ENCODE measurements around the gene ACY1.
A peak's percentile ranks its signal among the peaks of the same experiment; 100 is the strongest.
"Not testable (repeated sequence)": the region's sequence is repeated elsewhere in the genome, so short reads cannot be mapped to it uniquely, and the experiment has no call there.

The ACY1 gene

DNA sequence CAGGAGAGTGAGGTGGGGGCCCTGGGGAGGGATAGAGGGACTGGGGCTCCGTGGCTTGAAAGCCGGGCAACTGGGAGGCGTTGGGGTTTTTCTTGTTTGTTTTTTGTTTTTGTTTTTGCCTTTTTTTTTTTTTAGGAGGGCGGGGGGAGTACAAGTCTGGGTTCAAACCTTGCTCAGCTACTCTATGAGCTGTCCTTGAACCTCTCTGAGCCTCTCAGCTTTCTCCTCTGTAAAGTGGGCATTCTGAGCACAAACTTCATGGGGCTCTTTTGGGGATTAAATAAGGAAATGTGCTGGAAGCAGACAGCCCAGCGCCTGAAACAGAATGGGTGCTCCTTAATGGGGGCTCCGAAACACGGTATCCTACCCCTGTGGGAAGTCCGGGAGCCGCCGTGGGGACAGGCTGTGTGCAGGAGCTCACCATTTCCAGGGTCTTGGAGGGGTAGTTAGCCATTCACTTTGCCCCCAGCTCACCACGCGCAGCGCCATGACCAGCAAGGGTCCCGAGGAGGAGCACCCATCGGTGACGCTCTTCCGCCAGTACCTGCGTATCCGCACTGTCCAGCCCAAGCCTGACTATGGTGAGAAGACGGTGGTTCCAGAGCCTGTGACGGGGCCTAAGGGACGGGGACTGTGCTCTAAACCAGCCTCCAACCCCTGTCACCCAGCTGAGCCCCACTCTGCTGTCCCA lies 388 bp downstream of the ACY1 start:
- DNase-seq (ENCODE audit: low read depth in 2 of 2), result no peak

DNA sequence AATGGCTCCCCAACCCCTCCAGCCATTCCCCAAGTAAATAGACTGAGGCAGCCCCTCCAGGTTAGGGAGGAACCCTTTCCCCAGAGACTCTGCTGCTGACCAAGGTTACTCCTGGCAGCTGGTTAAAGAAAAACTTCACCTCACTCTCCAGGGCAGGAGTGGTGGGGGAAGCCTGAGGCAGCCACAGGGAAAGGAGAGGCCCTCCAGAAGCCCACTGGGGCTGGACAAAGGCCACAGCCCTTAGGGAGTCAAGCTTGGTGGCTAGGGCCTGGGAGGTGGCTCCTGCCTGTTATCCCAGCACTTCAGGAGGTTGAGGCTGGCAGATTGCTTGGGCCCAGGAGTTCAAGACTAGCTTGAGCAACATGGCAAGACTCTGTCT lies 923 bp downstream of the ACY1 start:
- DNase-seq (ENCODE audit: low read depth in 2 of 2), result no peak

DNA sequence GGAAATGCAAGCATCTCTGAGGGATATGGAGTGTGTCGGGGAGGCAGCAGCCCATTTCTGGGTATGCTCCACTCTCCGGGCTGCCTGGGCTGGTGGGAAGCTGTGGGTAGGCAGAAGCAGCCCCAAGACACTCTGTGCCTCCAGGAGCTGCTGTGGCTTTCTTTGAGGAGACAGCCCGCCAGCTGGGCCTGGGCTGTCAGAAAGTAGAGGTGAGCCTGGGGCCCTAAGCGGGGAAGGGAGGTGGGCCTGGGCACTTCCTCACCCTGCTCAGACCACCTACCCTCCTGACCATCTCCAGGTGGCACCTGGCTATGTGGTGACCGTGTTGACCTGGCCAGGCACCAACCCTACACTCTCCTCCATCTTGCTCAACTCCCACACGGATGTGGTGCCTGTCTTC lies 1.7 kb downstream of the ACY1 start:
- DNase-seq (ENCODE audit: low read depth in 2 of 2), result no peak

DNA sequence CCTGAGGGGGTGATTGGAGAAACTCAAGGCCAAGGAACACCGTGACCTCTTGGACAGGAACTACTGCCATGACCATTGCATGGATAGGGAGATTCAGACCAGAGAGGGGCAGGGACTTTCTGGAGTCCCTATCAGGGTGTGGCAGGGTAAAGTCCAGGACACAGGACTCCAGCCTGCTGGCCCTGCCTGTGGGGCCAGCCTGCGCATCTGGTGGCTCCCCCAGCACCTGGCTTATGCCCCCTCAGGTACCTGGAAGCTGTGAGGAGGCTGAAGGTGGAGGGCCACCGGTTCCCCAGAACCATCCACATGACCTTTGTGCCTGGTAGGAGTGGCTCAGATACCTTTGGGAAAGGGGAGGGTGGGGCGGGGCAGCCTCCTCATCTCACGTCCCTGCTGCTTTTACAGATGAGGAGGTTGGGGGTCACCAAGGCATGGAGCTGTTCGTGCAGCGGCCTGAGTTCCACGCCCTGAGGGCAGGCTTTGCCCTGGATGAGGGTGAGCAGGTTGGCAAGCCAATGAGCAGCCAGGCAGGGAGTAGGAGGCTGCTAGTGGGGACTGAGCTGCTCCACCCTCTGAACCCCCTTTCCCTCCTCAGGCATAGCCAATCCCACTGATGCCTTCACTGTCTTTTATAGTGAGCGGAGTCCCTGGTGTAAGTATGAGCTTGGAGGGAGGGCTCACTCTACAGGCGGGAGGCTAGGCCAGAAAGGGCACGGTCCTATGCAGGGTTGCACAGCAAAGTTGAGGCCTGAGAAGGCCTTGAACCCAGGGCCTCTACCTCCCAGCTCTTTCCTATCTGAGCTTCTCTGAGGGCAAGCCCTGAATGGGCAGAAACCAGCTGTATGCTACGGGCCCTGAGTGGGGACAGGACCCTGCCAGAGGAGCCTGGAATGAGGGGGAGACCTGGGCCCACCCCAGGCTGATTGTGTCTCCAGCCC lies 2.9 kb downstream of the ACY1 start:
- no peak for DNase-seq (ENCODE audit: low read depth in 2 of 2)

DNA sequence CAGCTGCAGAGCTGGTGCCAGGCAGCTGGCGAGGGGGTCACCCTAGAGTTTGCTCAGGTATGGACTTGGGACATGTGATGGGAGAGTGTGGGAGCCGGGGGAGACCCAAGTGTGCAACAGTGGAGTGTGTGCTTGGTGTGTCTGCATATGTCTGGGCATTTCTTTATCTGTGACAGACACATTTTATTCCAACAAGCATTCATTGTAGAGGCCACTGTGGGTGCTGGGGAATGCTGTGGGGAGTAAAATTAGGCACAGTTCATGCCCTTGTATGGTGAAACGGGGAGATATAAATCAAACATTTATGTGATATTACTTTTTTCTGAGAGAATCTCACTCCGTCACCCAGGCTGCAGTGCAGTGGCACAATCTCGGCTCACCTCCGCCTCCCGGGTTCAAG lies 4.2 kb downstream of the ACY1 start:
- DNase-seq (ENCODE audit: low read depth in 2 of 2), result no peak

DNA sequence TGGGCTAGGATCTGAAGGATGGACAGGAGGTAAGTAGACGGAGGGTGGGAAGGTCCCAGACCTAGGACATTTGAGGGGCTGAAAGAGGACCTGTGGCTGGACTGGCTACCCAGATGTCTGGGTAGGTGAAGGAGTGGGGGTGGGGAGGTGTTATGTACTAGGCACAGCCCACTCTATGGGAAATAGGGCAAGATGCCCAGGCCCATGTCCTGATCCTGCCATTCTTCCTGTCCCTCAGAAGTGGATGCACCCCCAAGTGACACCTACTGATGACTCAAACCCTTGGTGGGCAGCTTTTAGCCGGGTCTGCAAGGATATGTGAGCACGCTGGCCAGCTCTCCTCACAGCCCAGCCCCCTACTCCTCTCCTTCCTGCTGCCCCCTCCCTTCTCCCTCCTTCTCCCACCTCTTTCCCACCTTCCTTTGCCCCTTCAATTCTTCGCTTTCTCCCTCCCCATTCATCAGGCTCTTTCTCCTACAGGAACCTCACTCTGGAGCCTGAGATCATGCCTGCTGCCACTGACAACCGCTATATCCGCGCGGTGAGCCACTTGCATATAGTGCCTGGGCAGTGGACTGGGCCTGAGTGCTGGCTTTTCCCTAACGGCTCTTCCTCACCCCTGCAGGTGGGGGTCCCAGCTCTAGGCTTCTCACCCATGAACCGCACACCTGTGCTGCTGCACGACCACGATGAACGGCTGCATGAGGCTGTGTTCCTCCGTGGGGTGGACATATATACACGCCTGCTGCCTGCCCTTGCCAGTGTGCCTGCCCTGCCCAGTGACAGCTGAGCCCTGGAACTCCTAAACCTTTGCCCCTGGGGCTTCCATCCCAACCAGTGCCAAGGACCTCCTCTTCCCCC lies 5.2 kb downstream of the ACY1 start:
- no peak for DNase-seq (ENCODE audit: low read depth in 2 of 2)

DNA sequence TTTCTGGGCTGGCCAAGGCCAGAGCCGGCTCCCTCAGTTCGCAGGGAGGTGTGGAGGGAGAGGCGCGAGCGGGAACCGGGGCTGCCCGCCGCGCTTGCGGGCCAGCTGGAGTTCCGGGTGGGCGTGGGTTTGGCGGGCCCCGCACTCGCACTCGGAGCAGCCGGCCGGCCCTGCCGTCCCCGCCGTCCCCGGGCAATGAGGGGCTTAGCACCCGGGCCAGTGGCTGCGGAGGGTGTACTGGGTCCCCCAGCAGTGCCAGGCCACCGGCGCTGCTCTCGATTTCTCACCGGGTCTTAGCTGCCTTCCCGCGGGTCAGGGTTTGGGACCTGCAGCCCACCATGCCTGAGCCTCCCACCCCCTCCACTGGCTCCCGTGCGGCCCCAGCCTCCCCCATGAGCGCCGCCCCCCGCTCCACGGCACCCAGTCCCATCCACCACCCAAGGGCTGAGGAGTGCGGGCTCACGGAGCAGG lies 7.2 kb downstream of the ACY1 start:
- DNase-seq (ENCODE audit: low read depth in 2 of 2), result not testable (repeated sequence)

DNA sequence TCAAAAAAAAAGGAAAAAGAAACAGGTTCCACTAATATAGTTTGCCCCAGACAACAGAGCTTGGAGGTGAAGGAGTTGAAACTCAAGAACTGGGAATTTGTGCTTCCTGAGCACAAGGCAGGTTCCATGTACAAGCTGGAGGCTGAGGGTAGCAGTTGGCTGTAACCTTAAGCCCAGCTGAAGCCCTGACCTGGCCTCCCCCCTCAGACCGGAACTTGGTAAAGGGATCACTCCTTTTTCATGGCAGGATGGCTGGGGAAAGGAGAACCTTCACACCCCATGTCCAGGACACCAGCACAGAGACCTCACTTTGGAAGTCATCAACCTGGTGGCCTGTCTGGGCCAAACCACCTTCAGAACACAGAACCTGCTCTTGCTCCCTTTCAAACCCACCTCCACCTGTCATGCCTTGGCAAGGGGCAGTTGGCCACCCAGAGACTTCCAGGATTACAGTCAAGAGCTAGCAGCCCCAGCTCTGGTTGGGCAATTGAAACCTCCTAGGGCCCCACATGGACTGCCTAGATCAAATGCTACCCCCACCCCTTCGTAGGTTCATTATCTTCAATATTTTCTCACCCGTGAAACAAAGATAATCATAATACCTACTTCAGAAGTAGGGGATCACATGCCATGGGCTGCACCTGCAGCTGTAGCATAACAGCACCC lies 8.8 kb downstream of the ACY1 start:
- DNase-seq (ENCODE audit: low read depth in 2 of 2), result no peak

DNA sequence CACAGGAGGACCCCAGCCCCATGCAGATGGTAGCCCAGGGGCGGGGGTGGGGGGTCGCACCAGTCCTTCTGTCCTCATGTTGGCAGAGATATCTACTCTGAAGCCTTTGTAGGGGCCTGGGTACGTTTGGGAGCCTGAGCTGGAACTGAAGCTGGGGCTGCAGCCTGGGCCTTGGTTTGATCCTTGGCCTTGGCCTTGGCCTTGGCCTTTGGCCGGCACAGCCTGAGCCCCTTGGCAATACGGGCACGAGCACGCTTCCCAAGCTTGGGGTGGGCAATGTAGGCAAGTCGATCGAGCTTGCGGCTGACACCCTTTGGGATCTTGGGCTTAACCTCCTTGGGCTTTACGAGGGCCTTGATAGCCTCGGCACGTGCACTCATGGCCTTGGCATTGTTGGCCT lies 10.3 kb downstream of the ACY1 start:
- not testable (repeated sequence) for DNase-seq (ENCODE audit: low read depth in 2 of 2)

DNA sequence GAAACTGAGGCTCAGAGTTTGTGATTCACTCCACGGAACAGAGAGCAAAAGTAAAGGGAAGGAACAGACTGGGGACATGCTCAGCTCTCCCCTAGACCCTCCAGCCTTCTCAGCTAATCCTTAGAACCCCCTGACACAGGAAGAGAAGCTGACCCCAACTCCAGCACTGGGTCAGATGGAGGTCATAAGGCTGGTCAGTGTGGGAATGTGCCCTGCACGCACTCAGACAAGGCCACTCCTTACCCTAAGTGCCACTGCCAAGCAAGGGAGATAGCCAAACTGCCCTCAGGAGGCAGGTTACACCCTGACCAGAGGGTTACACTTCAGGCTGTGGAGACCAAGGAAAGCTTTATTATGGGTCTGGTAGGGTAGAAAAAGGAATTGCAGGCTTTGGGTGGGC lies 11.2 kb downstream of the ACY1 start:
- no peak for DNase-seq (ENCODE audit: low read depth in 2 of 2)

DNA sequence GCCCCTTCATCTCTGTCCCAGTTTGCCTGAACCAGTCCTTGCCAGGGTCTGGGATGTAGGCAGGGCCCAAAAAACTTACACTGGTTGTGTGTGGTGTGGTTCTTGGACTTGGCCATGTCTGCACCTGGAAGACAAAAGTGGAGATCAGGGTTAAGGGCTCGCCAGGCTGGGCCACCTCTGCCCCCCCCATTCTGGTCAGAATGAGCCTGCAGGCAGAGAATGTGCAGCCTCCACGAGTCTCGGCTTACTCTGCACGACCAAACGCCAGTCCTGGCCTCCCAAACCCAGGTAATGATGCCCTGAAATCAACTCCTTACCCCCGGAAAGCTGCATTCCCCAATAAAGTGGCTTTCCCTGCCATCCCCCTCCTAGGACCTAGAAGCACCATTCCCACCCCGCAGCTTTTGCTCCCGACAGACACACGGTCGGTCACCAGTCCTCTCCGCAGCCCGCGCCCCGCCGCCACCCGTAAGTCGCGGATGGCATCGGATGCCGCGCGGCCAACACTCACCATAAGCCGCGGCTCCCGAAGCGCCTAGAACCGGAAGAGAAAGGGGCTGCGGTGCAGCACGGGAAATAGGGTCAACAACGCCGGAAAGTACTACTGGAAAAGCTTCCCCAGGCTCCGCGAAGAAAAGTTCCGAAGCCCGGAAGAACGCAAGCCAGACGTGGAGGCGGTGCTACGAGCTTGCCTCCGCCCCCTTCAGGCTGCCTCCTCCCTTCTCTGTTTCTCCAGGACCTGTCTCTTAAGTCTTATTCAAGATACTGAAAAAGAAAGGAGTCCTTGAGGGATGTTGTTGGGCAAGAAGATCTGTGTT lies 12.2 kb downstream of the ACY1 start, which contains the start of gene RPL29:
TSS of gene RPL29 (minus strand) at position 550 of the 818 bp plus-strand sequence. CDS start at position 116, 434 bp downstream.
- DNase-seq (ENCODE audit: low read depth in 2 of 2), result peak; percentile 80 to 87

DNA sequence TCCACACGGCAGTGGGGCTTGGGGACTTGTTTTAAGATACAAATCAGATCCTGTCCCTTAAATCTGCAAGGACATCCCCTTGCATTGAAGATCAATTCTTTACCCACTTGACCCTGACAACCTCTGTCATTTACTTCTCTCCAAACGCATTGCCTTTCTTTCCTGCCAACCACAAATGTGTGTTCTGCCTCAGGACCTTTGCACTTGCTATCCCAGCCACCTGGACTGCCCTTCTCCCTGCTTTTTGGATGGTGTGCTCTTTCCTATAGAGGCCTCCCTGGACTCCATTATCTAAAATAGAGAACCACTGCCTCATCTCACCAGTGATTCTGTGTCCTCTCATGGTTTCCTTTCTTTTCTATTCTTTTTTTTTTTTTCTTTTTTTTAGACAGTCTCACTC lies 13.8 kb downstream of the ACY1 start:
- no peak for DNase-seq (ENCODE audit: low read depth in 2 of 2)

DNA sequence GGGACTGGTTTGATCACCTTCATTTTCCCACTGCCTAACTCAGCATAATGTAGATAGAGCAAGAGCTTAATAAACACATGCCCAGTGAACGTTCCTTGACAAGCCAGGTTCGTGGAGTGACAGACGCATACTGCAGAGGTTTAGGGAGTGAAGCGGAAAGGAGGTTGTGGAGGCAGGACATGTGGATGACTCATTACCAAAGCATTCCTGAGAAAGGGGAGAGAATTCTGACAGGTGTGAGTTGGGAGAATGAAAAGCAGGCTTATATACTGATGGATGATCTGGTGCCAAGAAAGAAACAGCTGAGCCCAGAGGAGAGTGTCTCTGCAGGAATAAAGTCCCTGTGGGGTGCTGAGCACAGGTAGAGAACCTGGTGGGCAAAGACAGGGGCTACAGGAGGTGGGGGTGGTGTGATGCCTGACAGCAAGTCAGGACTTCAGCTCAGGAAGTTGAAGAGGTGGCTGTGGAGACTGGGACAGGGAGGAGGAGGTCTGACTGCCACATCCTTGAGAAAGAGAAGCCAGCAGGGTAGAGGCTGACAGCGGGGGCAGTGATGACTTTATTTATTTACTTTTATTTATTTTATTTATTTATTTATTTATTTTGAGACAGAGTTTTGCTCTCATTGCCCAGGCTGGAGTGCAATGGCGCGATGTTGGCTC lies 14.7 kb downstream of the ACY1 start:
- DNase-seq (ENCODE audit: low read depth in 2 of 2), result no peak

DNA sequence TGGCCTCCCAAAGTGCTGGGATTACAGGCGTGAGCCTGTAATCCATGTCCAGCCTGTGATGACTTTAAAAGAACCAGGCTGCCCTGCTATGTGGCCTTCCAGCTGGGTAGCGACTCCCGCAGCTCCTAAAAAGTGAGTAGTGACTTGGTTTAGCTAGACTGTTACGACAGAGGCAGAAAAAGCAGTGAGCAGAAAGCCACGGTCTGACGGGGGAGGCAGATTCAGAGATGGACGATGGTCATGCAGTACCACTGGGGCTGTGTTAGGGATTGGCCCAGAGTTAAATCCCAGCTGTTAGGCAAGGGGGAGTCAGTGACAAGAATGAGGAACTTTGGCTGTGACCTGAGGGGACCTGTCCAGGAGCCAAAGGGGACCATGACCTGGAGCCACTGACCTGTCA lies 15.4 kb downstream of the ACY1 start:
- no peak for DNase-seq (ENCODE audit: low read depth in 2 of 2)

DNA sequence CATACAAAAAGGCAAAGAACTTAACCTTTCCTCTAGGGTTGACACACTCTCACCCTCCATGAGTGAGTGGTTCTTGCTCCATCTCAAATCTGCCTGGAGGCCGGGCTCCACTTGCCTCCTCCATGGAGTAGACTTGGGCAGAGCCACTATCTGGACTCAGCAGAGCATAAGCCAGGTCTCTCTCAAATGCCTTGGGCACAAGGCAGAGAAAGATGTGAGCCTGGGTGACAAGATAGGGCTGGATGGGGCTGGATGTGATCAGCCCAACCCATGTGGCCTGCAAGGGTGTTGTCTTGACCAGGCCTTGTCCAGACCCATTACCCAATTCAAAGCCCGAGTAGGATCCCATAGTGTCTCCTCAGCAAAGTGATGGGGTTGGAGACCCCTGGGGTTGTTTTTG lies 16.5 kb downstream of the ACY1 start:
- no peak for DNase-seq (ENCODE audit: low read depth in 2 of 2)

DNA sequence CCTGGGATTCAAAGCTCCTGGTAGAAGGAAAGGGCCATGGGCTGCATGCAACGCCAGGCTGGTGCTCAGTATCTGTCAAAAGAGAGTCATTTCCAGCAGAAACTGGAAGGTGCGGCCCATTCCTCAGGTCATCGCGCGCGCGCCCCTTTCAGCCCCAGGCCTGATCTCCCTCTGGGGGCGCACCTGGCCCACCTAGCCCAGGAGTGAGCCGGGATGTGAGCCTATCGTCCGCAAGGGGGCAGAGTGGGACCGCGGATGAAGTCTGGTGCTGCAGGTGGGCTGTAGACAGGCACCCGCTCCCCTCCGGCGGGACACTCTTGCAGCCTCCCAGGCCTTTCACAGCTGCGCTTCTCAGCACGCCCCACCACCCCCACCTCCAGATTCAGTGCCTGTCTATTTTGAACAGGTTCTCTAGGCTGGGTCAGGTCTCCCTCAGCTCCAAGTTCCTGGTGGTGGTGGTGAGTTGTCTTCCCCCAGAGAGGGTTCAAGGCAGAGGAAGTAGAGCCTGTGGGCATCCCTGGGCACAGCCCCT lies 18.2 kb downstream of the ACY1 start:
- DNase-seq (ENCODE audit: low read depth in 2 of 2), result peak; percentile 69 to 72

DNA sequence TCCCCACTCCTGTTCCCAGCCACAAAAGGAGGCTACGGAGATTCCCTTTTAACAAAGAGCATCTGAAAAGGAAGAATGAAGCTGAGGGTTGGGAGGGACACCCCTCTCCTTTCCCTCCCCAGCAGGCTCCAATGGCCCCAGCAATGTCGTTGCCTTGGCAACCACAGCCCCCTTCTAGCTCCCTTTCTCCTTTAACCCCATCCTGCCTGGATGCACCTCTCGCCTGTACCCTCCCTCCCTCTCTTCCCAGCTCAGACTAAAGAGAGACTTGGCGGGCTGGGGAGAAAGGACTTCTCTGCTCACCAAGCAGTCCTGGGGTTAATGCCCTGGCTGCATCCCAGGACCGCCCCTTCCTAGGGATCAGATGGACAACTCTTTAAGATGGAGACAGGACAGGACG lies 19.4 kb downstream of the ACY1 start:
- no peak for DNase-seq (ENCODE audit: low read depth in 2 of 2)

DNA sequence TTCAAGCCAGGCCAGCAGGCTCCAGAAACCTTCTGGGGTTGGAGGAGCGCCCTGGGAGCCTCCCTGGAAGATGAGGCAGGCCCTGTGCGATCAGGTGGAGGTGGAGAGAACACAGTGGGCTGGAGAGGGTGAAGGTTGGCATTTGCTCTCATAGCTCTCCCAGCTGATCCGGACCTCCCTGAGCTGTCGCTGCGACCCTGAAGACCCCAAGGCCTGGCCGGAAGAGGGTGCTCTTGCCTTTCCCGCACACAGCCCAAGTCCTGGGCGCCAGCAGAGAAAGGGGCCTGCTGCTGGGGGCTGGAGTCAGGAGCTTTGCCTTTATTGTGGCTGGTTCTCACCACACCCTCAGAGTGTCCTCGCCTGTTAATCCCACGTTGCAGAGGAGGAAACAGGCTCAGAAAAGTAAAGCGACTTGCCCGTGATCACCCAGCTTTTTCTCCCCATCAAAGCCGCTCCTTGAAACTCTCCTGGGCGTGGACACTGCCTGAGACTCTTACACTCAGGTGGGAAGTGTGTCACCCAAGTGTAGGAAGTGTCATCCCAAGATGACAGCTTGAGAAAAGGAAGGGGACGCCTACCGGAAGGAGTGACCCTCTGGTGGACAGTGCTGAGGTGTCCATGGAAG lies 20.9 kb downstream of the ACY1 start:
- no peak for DNase-seq (ENCODE audit: low read depth in 2 of 2)

DNA sequence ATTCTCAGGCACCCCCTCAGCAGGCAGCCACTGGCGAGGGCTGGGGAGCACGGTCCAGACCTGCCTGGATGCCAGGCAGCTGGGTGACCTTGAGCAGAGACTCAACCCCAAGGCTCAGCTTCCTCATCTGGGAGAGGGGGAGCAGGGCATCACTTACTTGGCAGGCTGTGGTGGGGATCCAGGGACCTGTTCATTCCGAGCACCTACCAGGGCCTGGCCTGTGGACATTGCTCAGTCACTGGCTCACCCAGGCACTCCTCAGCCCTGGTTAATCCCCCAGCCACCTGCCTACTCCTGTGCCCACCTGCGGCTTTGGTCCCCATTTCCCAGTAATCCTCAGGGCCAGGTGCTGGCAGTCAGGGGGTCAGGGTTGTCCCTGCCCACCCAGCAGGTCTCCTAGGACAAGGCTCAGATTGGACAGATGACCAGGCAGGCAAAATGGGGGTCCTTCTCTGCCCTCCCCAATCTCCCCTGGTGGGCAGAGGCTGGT lies 21.6 kb downstream of the ACY1 start:
- DNase-seq (ENCODE audit: low read depth in 2 of 2), result no peak

Measured in stimulated activated CD8-positive, alpha-beta memory T cell treated with anti-CD3 and anti-CD28 coated beads, Interleukin-15, amount 100 ng/mL, for 48 hours (primary cell).